Measurements from ENCODE around the gene GGPS1.
"Not testable (repeated sequence)": the region's sequence is repeated elsewhere in the genome, so short reads cannot be mapped to it uniquely, and the experiment has no call there.

The GGPS1 gene

DNA sequence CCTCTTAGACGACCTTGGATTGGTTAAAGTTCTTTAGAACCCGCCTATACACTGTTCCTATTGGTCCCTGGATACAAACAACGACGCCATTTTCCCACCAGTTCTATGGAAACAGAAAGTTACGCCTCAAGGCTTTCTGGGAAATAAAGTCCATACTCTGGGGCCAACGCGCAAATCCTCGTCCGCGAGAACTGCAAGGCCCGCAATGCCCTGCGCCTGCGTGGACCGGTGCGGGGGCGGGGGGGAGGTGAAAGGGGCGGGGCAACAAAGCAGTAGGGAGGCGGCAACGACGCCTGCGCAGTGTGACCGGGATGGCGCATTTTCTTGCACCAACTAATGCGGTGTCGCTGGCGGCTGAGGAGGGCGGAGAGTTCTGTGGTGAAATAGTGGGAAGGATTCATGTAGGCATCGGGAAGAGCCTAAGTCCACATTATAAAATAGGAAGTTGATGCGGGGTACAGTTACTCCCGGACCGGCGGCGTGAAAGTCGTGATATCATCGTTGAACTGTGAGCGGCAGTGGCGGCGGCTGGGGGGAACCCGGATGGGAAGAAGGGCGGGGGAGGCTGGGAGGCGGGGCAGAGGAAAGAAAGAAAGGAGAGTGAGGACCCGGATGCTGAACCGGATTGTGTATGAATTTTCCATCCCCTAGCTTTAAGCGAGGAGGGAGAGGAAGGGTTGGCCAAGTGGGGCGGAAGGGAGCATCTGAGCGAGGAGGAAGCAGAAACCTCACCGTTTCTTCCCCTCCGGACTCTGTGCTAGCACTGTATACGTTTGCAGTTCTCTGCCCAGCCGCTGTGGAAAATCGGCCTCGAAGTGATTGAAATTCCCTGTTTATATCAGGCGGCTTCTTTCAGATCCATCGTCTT lies at the start of gene GGPS1:
Gene GGPS1, plus strand, starts transcription at position 300 of the 868 bp plus-strand sequence. CDS start 6,695 bp downstream, outside the sequence.
- in situ Hi-C loops (cut with MboI; ENCODE audit: low sequenced_read_pairs), result no loop called here

DNA sequence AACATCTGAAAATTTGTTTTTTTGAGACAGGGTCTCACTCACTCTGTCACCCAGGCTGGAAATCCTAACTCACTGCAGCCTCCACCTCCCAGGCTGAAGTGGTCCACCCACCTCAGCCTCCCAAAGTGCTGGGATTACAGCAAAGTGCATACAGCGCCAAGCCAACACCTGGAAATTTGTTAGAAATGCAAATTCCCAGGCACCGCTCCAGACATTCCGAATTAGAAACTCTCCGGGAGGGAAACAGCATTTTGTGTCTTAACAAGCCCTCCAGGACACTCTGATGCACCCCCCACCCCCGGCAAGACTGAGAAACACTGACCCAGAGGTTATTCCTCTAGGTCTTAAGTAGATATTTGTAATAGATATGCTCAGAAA lies 49.5 kb upstream of the GGPS1 start:
- in situ Hi-C loops (cut with MboI; ENCODE audit: low sequenced_read_pairs), result no loop called here

DNA sequence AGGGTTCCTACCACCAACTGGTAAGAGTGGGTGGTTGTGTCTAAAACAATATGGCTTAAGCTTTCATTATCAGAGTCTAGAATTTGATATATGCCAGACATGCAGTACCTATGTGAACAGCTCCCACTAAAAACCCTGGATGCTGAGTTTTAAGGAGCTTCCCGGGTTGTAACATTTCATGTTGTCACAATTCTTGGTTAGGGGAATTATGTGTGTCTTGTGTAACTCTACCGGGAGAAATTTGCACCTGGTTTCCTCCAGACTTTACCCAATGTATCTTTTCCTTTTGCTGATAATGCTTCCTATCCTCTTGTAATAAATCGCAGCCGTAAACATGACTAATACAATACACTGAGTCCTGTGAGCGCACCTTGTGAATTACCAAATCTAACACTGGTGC lies 48.7 kb upstream of the GGPS1 start:
- in situ Hi-C loops (cut with MboI; ENCODE audit: low sequenced_read_pairs), result no loop called here

DNA sequence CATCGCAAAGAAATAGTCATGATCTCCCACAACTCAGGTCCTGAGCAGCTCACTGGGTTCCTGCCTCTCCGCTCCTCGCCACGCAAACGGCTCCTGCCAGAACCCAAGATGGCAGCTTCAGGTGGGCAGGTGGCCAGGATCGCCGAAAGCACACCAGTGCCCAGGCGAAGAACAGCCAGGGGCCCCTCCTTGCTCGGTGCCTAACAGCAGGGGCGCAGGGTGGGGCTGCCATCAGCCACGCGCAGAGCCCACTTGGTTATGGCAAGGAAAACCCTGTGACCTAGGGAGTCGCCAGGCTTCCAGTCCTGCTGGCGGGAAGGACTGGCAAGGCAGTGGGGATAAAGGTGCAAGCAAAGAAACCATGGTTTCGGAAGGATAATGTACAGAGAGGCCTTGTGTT lies 47.9 kb upstream of the GGPS1 start:
- in situ Hi-C loops (cut with MboI; ENCODE audit: low sequenced_read_pairs), result no loop called here

DNA sequence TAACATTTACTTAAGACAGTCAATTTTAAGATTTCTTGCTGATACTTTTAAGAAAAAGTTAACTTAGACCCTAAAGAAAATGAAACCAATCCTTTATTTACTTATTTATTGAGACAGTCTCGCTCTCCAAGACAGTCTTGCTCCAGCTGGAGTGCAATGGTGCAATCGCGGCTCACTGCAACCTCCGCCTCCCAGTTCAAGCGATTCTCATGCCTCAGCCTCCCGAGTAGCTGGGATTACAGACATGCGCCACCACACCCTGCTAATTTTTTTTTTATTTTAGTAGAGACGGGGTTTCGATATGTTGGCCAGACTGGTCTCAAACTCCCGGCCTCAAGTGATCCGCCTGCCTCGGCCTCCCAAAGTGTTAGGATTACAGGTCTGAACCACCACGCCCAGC lies 44.7 kb upstream of the GGPS1 start:
- in situ Hi-C loops (cut with MboI; ENCODE audit: low sequenced_read_pairs), result not testable (repeated sequence)

- in situ Hi-C loops (cut with MboI; ENCODE audit: low sequenced_read_pairs), result no loop called here
Measured at GRCh38 chr1:235284231-235284769, 44.1 kb upstream of the GGPS1 start.

DNA sequence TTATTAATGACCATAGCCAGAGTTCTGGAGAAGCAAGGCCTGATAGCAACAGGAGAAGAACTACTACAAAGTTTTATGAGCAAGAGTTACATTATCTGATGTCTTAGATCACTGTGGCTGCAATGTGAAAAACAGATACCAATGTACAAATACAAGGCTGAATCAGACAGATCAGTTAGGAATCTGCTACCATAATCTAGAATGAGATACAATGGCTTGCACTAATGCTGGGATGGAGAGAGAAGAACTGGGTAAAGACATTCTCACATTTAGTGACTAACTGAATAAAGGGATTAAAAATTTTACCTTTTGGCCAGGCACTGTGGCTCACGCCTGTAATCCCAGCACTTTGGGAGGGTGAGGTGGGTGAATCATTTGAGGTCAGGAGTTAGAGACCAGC lies 41.7 kb upstream of the GGPS1 start:
- in situ Hi-C loops (cut with MboI; ENCODE audit: low sequenced_read_pairs), result no loop called here

- in situ Hi-C loops (cut with MboI; ENCODE audit: low sequenced_read_pairs), result no loop called here
Measured at GRCh38 chr1:235287208-235287882, 41.0 kb upstream of the GGPS1 start.

DNA sequence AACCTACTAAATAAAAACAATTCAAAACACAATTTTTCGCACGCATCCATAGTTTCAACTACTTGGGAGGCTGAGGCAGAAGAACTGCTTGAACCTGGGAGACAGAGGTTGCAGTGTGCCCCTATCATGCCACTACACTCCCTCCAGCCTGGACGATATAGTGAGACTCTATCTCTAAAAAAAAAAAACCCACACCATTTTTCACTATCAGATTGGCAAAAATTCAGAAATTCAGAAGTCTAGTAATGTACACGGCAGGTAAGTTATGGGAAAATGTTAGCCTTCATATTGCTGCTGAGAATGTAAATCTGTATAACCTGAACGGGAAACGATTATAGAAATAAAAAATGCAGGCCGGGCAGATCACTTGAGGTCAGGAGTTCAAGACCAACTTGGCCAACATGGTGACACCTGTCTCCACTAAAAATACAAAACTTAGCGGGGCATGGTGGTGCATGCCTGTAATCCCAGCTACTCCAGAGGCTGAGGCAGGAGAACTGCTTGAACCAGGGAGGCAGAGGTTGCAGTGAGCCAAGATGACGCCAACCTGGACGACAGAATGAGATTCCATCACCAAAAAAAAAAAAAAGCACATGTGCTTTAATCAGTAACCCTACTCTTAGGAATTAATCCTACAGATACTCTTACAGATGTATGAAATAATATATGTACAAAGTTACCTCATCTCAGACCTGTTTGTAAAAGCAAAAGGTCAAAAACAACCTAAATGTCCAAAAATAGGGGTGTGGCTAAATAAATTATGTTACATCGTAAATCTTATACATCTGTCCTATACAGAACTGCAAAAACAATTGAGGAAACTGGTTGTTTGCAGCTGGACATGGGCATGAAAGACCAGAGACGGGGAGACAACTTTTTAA lies 38.3 kb upstream of the GGPS1 start:
- in situ Hi-C loops (cut with MboI; ENCODE audit: low sequenced_read_pairs), result no loop called here

DNA sequence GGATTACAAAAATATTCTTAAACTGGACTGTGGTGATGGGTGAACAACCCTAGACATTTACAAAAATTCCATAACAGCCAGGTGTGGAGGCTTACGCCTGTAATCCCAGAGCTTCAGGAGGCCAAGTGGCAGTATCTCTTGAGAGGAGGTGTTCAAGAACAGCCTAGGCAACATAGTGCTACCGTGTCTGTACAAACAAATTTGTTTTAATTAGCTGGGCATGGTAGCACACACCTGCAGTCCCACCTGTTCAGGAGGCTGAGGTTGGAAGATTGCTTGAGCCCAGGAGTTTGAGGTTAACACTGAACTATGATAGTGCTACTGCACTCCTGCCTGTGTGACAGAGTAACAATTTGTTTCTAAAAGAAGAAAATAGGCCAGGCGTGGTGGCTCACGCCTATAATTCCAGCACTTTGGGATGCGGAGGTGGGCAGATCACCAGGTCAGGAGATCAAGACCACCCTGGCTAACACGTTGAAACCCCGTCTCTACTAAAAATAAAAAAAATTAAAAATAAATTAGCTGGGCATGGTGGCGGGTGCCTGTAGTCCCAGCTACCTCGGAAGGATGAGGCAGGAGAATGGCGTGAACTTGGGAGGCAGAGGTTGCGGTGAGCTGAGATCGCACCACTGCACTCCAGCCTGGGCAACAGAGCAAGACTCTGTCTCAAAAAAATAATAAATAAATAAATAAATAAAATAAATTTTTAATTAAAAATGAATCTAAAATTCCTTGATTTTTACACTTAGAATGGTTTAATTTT lies 37.4 kb upstream of the GGPS1 start:
- in situ Hi-C loops (cut with MboI; ENCODE audit: low sequenced_read_pairs), result no loop called here

- in situ Hi-C loops (cut with MboI; ENCODE audit: low sequenced_read_pairs), result no loop called here
Measured at GRCh38 chr1:235291599-235292091, 36.7 kb upstream of the GGPS1 start.

GRCh38 chr1:235292790-235293189 lies 35.6 kb upstream of the GGPS1 start:
- in situ Hi-C loops (cut with MboI; ENCODE audit: low sequenced_read_pairs), result no loop called here

- in situ Hi-C loops (cut with MboI; ENCODE audit: low sequenced_read_pairs), result no loop called here
Measured at GRCh38 chr1:235293322-235293942, 34.9 kb upstream of the GGPS1 start.

DNA sequence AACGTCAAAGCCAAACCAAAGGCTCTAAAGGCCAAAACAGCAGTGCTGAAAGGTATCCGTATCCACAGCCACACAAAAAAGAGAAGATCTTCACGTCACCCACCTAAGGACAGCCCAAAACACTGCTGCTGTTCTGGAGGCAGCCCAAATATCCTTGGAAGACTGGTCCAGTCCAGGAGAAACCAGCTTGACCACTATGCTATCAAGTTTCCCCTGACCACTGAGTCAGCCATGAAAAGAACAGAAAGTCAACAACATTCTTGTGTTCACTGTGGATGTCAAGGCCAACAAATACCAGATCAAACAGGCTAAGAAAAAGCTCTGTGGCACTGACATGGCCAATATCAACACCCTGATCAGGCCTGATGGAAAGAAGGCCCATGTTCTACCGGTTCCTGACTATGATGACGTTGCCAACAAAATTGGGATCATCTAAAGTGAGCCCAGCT lies 32.4 kb upstream of the GGPS1 start:
- in situ Hi-C loops (cut with MboI; ENCODE audit: low sequenced_read_pairs), result no loop called here

GRCh38 chr1:235296729-235297128 lies 31.6 kb upstream of the GGPS1 start:
- in situ Hi-C loops (cut with MboI; ENCODE audit: low sequenced_read_pairs), result no loop called here

DNA sequence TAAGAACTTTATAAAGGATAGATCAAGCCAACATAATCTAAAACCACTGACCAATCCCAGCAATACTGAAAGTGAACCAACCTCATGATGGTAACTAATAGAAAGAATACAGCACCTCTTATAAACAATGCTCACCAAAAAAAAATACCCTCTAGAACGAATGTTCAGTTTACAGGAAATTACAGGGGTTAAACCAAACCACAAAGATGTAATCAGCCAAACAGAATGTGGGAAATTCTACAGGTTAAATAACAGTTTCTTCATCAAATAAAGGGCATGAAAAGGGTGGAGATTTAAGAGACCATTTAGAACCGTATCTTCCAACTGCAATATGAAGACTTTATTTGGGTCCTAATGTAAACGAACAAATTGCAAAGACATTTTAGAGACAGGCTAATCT lies 30.8 kb upstream of the GGPS1 start:
- in situ Hi-C loops (cut with MboI; ENCODE audit: low sequenced_read_pairs), result no loop called here

GRCh38 chr1:235298758-235299157 lies 29.6 kb upstream of the GGPS1 start:
- in situ Hi-C loops (cut with MboI; ENCODE audit: low sequenced_read_pairs), result no loop called here

- in situ Hi-C loops (cut with MboI; ENCODE audit: low sequenced_read_pairs), result no loop called here
Measured at GRCh38 chr1:235299169-235299858, 29.1 kb upstream of the GGPS1 start.

- in situ Hi-C loops (cut with MboI; ENCODE audit: low sequenced_read_pairs), result no loop called here
Measured at GRCh38 chr1:235302143-235302542, 26.2 kb upstream of the GGPS1 start.
